ENCODE results near the gene PIK3R4.
A peak's percentile ranks its signal among the peaks of the same experiment; 100 is the strongest.

PIK3R4 gene

DNA sequence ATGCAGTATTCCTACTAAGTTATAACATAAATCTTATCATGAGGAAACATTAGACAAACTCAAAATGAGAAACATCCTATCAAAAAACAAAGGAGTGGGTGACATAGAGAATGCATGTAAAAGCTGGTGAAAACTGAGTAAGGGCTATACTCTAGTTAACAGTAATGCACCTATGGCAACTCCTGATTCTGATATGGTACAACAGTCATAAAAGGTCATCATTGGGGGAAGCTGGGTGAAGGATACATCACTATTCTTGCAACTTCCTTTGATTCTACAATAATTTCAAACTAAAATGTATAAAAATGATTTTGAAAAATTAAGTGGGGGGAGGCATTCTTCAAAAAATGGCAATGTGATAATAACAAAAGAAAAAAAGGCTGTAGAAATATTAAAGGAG lies 6.8 kb downstream of the PIK3R4 start:
- no peak for DNase-seq

DNA sequence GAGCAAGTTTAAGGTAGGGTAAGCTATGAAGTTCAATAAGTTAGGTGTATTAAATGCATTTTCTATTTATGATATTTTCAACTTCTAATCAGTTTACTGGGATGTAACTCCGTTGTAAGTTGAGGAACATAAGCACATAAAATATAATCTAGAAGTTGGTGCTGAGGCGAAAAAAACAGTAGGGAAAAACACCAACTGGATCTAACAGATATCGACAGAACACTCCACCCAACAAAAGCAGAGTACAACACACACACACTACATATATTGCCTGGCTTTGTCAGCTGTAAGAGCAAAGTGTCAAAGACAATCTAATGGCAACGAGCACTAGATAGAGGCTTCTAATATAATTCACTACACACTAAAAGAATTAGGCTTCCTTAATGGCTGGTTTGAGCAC lies 8.4 kb downstream of the PIK3R4 start:
- DNase-seq = no peak

DNA sequence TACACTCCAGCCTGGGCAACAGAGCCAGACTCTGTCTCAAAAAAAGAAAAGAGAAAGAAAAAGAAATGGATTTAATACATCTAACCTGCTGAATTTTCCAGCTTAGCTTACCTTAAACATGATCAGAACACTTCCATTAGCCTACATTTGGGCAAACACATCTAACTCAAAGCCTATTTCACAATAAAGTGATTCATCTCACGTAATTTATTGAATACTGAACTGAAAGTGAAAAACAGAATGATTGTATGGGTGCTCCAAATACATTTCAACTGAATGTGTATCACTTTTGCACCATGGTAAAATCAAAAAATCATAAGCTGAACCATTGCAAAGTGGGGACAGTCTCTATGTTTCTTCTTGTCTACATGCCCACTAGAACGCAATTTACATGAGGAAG lies 9.0 kb downstream of the PIK3R4 start:
- no peak for DNase-seq

GRCh38 chr3:130733236-130733875 lies 13.3 kb downstream of the PIK3R4 start:
- DNase-seq = no peak

- no peak for DNase-seq
These were observed 14.1 kb downstream of the PIK3R4 start for GRCh38 chr3:130732501-130732900.

GRCh38 chr3:130731817-130732216 lies 14.8 kb downstream of the PIK3R4 start:
- DNase-seq = no peak

DNA sequence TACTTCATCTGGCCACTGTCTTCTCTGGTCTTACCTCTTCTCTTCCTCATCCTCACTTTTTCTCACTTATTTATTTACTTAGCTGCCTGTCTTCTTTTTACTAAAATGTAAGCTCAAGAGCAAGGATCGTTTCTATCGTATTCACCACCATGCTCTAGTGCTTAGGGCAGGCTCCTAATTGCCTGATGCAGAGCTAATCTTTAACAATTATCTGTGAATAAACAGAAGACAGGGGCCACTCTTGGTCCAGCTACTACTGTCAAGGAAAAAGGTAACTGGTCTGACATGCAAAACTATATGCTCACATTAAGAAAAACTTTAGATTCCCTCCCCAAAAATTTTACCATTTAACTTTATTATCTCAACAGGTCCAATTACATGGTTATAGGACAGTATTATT lies 17.5 kb downstream of the PIK3R4 start:
- no peak for DNase-seq

GRCh38 chr3:130728037-130728436 lies 18.6 kb downstream of the PIK3R4 start:
- DNase-seq = no peak

- no peak for DNase-seq
These were observed 20.9 kb downstream of the PIK3R4 start for GRCh38 chr3:130725746-130726145.

GRCh38 chr3:130715616-130716015 lies 31.0 kb downstream of the PIK3R4 start:
- no peak for DNase-seq

DNA sequence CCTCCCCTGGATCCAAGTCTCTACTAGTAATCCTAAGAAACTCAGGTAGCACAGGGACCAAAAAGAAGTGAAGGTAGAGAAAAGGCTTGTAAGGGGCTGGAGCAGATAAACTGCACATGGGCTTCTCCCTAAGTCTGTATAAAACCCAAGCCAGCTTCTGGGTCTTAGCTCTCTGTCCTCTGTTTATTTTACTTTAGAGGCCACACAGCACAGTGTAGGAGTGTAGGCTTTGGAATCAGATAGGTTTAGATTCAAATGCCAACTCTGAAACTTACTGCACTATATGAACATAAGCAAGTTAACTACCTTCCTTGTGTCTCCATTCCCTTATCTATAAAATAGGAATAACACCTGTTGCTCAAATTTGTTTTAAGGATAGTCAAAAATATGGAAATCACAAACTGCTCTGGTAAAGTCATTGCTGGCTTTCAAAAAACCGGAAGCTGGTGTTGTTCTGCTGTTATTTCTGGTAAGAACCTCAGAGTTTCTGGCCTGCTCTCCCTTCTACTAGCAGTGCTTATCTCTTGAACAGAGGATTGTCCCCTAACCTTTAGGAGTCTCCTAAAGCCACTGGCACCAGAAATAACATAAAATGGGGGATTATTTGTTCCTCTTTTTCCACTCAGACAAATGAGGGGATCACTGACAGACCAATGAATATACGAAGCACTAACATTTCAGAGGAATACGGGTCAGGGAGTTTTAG lies 33.8 kb downstream of the PIK3R4 start:
- no peak for DNase-seq

DNA sequence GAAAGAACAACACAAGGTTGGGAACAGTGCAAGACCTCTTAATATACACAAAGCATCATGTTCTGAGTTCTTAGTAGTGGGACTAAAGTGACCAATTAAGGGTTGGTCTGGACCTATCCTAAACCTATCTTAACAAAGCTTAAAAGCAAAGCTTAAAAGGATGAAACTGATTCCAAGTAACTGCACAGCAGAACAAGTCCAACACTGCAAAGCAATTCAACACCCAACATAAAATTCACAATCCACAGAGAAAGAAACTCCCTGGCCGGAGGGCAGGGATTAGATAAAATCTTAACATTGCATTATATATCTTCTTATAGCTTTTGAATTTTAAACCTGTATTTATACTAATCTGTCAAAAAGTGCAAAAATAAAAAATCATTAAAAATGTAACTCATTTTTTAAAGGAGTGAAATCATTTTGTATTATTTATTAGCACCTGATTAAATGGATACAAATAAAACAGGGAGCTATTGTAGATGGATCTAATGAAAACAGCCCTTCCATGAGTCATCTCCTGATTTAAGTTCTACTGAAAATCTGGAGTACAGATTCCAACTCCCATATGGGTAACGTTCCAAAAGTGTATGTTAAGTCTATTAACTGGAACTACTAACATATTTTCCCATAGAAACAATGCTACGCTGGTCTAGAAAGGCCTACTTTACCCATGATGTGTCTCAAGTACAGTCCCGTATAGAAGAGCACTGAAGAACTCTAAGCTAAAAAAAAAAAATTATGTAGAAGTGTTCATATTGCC lies 34.9 kb downstream of the PIK3R4 start:
- no peak for DNase-seq

GRCh38 chr3:130709671-130710070 lies 37.0 kb downstream of the PIK3R4 start:
- DNase-seq = no peak

DNA sequence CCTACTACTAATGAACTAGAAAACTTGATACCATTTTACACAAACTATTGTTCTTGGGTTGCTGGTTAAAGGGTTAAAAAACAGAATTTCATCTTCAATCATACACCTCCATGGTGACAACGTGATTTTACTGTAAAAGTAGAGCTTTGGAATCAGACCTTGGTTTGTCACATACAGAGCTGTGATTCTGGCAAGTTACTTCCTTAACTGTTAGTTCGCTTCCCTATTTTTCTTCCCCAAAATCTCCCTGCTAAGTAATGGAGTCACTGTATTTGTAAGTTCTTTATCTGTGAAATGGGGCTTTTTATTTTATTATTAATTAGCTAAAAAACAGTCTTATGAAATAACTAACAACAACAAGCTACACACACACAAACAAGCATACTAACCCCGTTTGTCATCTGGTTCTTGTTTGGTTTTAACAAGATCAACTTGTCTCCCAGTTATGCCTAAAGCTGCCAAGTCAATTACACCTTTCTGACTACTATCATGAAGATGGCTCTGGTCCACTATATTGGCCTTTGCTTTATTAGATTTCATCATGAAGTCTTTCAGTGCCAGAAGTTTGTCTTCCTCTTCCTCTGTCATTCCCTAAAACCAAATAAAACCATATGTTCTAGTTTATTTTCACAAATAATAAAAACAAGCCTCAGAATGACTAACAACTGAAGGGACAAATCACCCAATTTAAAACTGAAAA lies 38.6 kb downstream of the PIK3R4 start:
- DNase-seq = no peak

GRCh38 chr3:130705501-130705900 lies 41.1 kb downstream of the PIK3R4 start:
- no peak for DNase-seq

DNA sequence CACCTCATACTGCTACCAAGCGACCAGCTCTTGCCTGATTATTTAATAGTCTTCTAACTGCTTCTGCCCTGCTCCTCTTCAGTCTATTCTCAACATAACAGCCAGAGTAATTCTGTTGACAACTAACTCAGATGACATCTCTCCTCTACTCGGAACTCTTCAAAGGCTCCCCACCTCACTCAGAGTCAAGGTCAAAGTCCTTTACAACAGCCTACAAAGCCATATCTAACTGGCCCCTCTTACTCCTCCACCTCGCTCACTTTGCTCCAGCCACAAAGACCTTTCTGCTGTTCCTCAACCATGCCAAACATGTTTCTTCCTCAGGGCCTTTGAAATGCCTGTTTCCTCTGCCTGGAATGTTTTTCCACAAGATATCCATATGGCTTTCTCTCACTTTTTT lies 43.6 kb downstream of the PIK3R4 start:
- DNase-seq = no peak

DNA sequence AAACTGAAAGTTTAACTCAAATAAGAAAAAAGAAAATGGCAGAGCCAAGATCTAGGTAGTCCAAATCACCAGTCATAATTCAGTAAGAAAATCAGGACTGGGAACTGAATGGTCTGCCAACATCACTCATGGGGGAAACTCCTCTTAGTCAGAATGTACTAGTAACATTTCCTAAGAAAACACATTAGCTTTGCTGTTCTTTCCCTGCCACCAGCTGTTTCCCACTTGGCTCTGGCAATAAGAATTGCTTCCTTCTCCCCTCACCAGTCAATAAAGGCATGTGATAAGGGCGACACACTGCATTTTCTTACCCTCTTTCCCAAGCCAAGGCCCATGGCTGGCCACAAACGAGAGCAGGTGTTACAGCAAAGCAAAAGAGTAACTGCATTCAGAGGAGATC lies 46.1 kb downstream of the PIK3R4 start:
- DNase-seq = no peak

- DNase-seq = peak in 1 of 2 donors; percentile 23
These were observed 46.9 kb downstream of the PIK3R4 start for GRCh38 chr3:130699765-130700164.

DNA sequence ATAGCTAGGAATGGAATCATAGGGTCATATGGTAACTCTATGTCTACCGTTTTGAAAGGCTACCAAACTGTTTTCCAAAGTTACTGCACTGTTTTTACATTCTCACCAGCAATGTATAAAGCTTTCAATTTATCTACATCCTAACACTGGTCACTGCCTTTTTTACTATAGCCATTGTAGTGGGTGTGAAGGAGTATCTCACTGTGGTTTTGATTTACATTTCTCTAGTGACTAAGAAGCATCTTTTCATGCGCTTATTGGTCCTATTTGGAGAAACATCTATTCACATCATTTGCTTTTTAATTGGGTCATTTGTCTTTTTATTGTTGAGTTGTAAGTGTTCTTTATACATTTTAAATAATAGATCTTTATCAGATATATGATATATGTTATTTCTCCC lies 53.3 kb downstream of the PIK3R4 start:
- DNase-seq = no peak

GRCh38 chr3:130692455-130692854 lies 54.2 kb downstream of the PIK3R4 start:
- DNase-seq = no peak

DNA sequence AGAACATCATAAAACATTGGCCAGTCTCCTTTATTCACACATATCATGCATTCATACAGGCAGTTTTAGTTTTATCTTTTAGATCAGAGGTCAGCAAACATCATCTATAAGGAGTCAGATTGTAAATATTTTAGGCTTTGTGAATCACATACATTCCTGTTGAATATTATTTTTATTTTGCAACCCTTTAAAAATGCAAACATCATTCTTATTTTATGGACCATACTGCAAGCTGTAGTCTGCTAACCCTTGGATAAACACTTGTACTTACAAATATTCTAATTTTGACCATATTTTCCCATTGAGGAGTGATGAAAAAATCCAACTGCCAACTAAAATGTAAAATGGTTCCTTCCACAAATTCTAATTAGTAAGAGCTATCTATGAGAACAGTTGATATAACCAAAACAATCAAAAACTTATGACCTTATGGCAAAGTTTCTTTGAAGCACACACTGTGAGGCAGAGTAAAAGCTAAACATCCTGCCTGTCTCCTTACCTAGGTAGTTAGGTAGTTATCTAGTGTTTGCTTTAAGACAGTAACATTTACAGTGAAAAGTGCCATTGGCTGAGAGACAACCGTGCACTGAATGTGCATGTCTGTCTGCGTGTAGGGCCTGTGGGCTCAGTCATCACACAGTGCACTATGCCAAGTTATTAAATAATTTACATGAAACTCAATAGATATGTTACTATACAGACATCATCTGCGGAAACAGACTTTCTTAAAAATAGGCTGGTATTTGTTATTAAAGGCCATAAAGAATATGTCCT lies 57.7 kb downstream of the PIK3R4 start:
- DNase-seq = no peak

GRCh38 chr3:130688015-130688688 lies 58.5 kb downstream of the PIK3R4 start:
- DNase-seq = no peak
